Ascending aorta (tissue), 2 donors: ENCODE results near the gene DACT2. TPM values are rescaled to one million over a fixed set of nuclear protein-coding genes. Genes with fewer than 3 reads are reported as not detected.

ENCODE experiments used
- DNase-seq, 2 donors: peaks; one replicate each; pipeline ENCODE4 v3.0.0-alpha.2; 2019; ENCODE audit warnings: low spot score in 2 of 2
- H3K27ac ChIP-seq, 2 donors: fragments of 200-600 bp; sonication (generic); one replicate each; pipeline ENCODE4 v1.5.1; 2016 to 2017; ENCODE audit warnings: mild to moderate bottlenecking in 1 of 2
- H3K27me3 ChIP-seq: fragments of 200-600 bp; sonication (generic); one replicate; pipeline ENCODE4 v1.5.1; 2017
- H3K36me3 ChIP-seq, 2 donors: fragments of 200-600 bp; sonication (generic); one replicate each; pipeline ENCODE4 v1.5.1; 2016
- H3K4me1 ChIP-seq, 2 donors: fragments of 200-600 bp; sonication (generic); one replicate each; pipeline ENCODE4 v1.5.1; 2016 to 2017; ENCODE audit warnings: mild to moderate bottlenecking in 1 of 2
- H3K4me3 ChIP-seq, 2 donors: fragments of 200-600 bp; sonication (generic); one replicate each; pipeline ENCODE4 v1.5.1; 2016 to 2017; ENCODE audit warnings: mild to moderate bottlenecking in 1 of 2
- H3K9me3 ChIP-seq, 2 donors: fragments of 200-600 bp; sonication (generic); one replicate each; pipeline ENCODE4 v1.5.1; 2016
- CTCF ChIP-seq, 3 experiments: fragments of 200-600 bp in 2 of 3; fragments of 450-650 bp in 1 of 3; sonication (generic) in 2 of 3; IDR thresholded peaks; one replicate each; pipeline ENCODE4 v1.5.1; 2016 to 2019; ENCODE audit warnings: antibody characterized with exemption in 3 of 3, mild to moderate bottlenecking in 1 of 3, moderate library complexity in 1 of 3
- intact Hi-C: fragments of 100-400 bp; cut with DNase I; formaldehyde crosslinking; loops from one replicate; pipeline ENCODE4 v1.15.1; 2023
- total RNA-seq: library from RNA; depleted of rRNA; stranded (reverse); fragments of >200 nt; gene quantifications from one replicate; pipeline ENCODE4 v1.1.0, GENCODE V29; 2016

The DACT2 gene
- total RNA-seq, 1 donor from 2014 or later = not detected

- intact Hi-C loops = no loop called here
- H3K9me3 ChIP-seq = peaks cover 0 to 6% of the 10 kb centered on the region in 2 donors
Measured at GRCh38 chr6:168353041-168353440, 33.5 kb upstream of the DACT2 start.

GRCh38 chr6:168352096-168352495 is 32.5 kb upstream of the DACT2 start:
- TF ChIP-seq CTCF (IDR thresholded peaks at IDR 0.05) = no peak
- intact Hi-C loops = no loop called here
- no peak overlapping the region for H3K27ac ChIP-seq

More at GRCh38 chr6:168353041-168353440, 33.5 kb upstream of the DACT2 start:
- Histone ChIP-seq H3K27ac (no peak overlapping the region), H3K4me3 (no peak overlapping the region), H3K27me3 (no peaks in the 10 kb centered on the region), H3K4me1 (no peaks in the 10 kb centered on the region), H3K36me3 (no peaks in the 10 kb centered on the region)
- DNase-seq = no peak
- no peak for TF ChIP-seq CTCF (IDR thresholded peaks at IDR 0.05)

GRCh38 chr6:168349718-168350210 is 30.2 kb upstream of the DACT2 start:
- intact Hi-C loops = no loop called here
- no peak overlapping the region for H3K4me3 ChIP-seq
- no peak for DNase-seq
- no peaks in the 10 kb centered on the region for H3K4me1 ChIP-seq
- no peaks in the 10 kb centered on the region for H3K27me3 ChIP-seq
- no peak overlapping the region for H3K27ac ChIP-seq
- TF ChIP-seq CTCF (IDR thresholded peaks at IDR 0.05) = no peak
- no peaks in the 10 kb centered on the region for H3K36me3 ChIP-seq
- peaks cover 0 to 6% of the 10 kb centered on the region in 2 donors for H3K9me3 ChIP-seq

More at GRCh38 chr6:168352096-168352495, 32.5 kb upstream of the DACT2 start:
- Histone ChIP-seq H3K4me3 (no peak overlapping the region), H3K9me3 (peaks cover 0 to 6% of the 10 kb centered on the region in 2 donors), H3K27me3 (no peaks in the 10 kb centered on the region), H3K36me3 (no peaks in the 10 kb centered on the region), H3K4me1 (no peaks in the 10 kb centered on the region)
- DNase-seq = no peak

- TF ChIP-seq CTCF (IDR thresholded peaks at IDR 0.05) = no peak
Measured at GRCh38 chr6:168348186-168348585, 28.6 kb upstream of the DACT2 start.

GRCh38 chr6:168347615-168348014 is 28.0 kb upstream of the DACT2 start:
- TF ChIP-seq CTCF (IDR thresholded peaks at IDR 0.05) = no peak
- intact Hi-C loops = no loop called here
- no peaks in the 10 kb centered on the region for H3K4me1 ChIP-seq
- H3K27me3 ChIP-seq = no peaks in the 10 kb centered on the region
- H3K27ac ChIP-seq = no peak overlapping the region
- H3K36me3 ChIP-seq = no peaks in the 10 kb centered on the region
- H3K9me3 ChIP-seq = peaks cover 0 to 6% of the 10 kb centered on the region in 2 donors
- no peak overlapping the region for H3K4me3 ChIP-seq
- no peak for DNase-seq

More at GRCh38 chr6:168348186-168348585, 28.6 kb upstream of the DACT2 start:
- H3K27ac ChIP-seq = no peak overlapping the region
- peaks cover 0 to 6% of the 10 kb centered on the region in 2 donors for H3K9me3 ChIP-seq
- no peaks in the 10 kb centered on the region for H3K4me1 ChIP-seq
- no peaks in the 10 kb centered on the region for H3K27me3 ChIP-seq
- no peak for DNase-seq
- intact Hi-C loops = no loop called here
- H3K4me3 ChIP-seq = no peak overlapping the region
- H3K36me3 ChIP-seq = no peaks in the 10 kb centered on the region

- Histone ChIP-seq H3K36me3 (no peaks in the 10 kb centered on the region), H3K4me3 (no peak overlapping the region), H3K4me1 (no peaks in the 10 kb centered on the region), H3K9me3 (peaks cover 0 to 5% of the 10 kb centered on the region in 2 donors), H3K27me3 (no peaks in the 10 kb centered on the region), H3K27ac (no peak overlapping the region)
- no peak for TF ChIP-seq CTCF (IDR thresholded peaks at IDR 0.05)
- no peak for DNase-seq
- intact Hi-C loops = no loop called here
Measured at GRCh38 chr6:168347053-168347452, 27.5 kb upstream of the DACT2 start.
